ENCODE results near the gene MKS1.
A peak's percentile ranks its signal among the peaks of the same experiment; 100 is the strongest.

The MKS1 gene

GRCh38 chr17:58244963-58245362 lies 25.9 kb upstream of the MKS1 start:
- DNase-seq, result no peak

- no peak for DNase-seq
These were observed 23.2 kb upstream of the MKS1 start for GRCh38 chr17:58242171-58242784.

GRCh38 chr17:58239987-58240386 lies 20.9 kb upstream of the MKS1 start:
- DNase-seq, result no peak

- no peak for DNase-seq
These were observed 19.1 kb upstream of the MKS1 start, which contains the start of gene LPO for GRCh38 chr17:58238147-58238634. Gene LPO, plus strand, starts transcription at chr17:58238584. Its CDS starts 4,396 bp downstream, at chr17:58242980.

GRCh38 chr17:58236394-58236793 lies 17.3 kb upstream of the MKS1 start:
- no peak for DNase-seq

- no peak for DNase-seq
These were observed 16.8 kb upstream of the MKS1 start for GRCh38 chr17:58235821-58236220.

- DNase-seq, result no peak
These were observed 15.5 kb upstream of the MKS1 start for GRCh38 chr17:58234512-58234911.

GRCh38 chr17:58233543-58233942 lies 14.5 kb upstream of the MKS1 start:
- DNase-seq, result no peak

- no peak for DNase-seq
These were observed 13.7 kb upstream of the MKS1 start for GRCh38 chr17:58232707-58233156.

- DNase-seq, result no peak
These were observed 12.6 kb upstream of the MKS1 start for GRCh38 chr17:58231641-58232040.

GRCh38 chr17:58229881-58230280 lies 10.8 kb upstream of the MKS1 start:
- DNase-seq, result no peak

- no peak for DNase-seq
These were observed 10.3 kb upstream of the MKS1 start for GRCh38 chr17:58229384-58229783.

- DNase-seq, result no peak
These were observed 9.6 kb upstream of the MKS1 start for GRCh38 chr17:58228679-58229078.

GRCh38 chr17:58227733-58228132 lies 8.7 kb upstream of the MKS1 start:
- no peak for DNase-seq

- DNase-seq, result no peak
These were observed 5.3 kb upstream of the MKS1 start for GRCh38 chr17:58224315-58224714.

GRCh38 chr17:58219789-58220183 lies 731 bp upstream of the MKS1 start:
- no peak for DNase-seq

- no peak for DNase-seq
These were observed 1.3 kb downstream of the MKS1 start for GRCh38 chr17:58217766-58218165.

GRCh38 chr17:58215685-58216084 lies 3.4 kb downstream of the MKS1 start:
- no peak for DNase-seq

GRCh38 chr17:58210922-58211321 lies 8.1 kb downstream of the MKS1 start:
- DNase-seq, result no peak

GRCh38 chr17:58208344-58208743 lies 10.7 kb downstream of the MKS1 start:
- no peak for DNase-seq

- DNase-seq, result no peak
These were observed 11.6 kb downstream of the MKS1 start for GRCh38 chr17:58207451-58207850.

GRCh38 chr17:58205936-58206335 lies 13.1 kb downstream of the MKS1 start:
- no peak for DNase-seq

- no peak for DNase-seq
These were observed 14.3 kb downstream of the MKS1 start for GRCh38 chr17:58204796-58205195.

GRCh38 chr17:58202859-58203258 lies 16.2 kb downstream of the MKS1 start:
- no peak for DNase-seq

- peak; percentile 81 for DNase-seq
These were observed 18.9 kb downstream of the MKS1 start for GRCh38 chr17:58200024-58200633.
